ENCODE data around the gene GLTPD2.

- TF ChIP-seq POLR2AphosphoS5 (IDR thresholded peaks at IDR 0.05): no peak
- TF ChIP-seq CTCF (IDR thresholded peaks at IDR 0.05): no peak
Observed at GRCh38 chr17:4780325-4780955, 8.3 kb upstream of the GLTPD2 start.
